Cardiac muscle cell (in vitro differentiated cells and primary cell): ENCODE results near the gene MARK1. TPM values are rescaled to one million over a fixed set of nuclear protein-coding genes. Genes with fewer than 3 reads are reported as not detected.
A peak's percentile ranks its signal among the peaks of the same experiment; 100 is the strongest.

Experiments used
- DNase-seq, 2 donors: peaks; one replicate each; pipeline versions ENCODE4 v3.0.0 to v3.0.0-alpha.2; 2010 to 2017; ENCODE audit warnings: low read depth in 1 of 2, low spot score in 1 of 2
- H3K27ac ChIP-seq: fragments of 200-600 bp; sonication (generic); 2 replicates; pipeline ENCODE4 v1.5.1; 2016
- H3K27me3 ChIP-seq: fragments of 200-600 bp; sonication (generic); 2 replicates; pipeline ENCODE4 v1.6.0; 2016; ENCODE audit warnings: control low read depth
- H3K36me3 ChIP-seq: fragments of 200-600 bp; sonication (generic); 2 replicates; pipeline ENCODE4 v1.5.1; 2016; ENCODE audit warnings: control low read depth
- H3K4me1 ChIP-seq: fragments of 200-600 bp; sonication (generic); 2 replicates; pipeline ENCODE4 v1.8.1; 2017; ENCODE audit warnings: low read depth, mild to moderate bottlenecking, mixed run types
- H3K4me3 ChIP-seq: fragments of 200-600 bp; sonication (generic); 2 replicates; pipeline ENCODE4 v1.5.1; 2016; ENCODE audit warnings: mild to moderate bottlenecking
- H3K9me3 ChIP-seq: fragments of 200-600 bp; sonication (generic); 2 replicates; pipeline ENCODE4 v1.5.1; 2017; ENCODE audit warnings: low read depth, mild to moderate bottlenecking, control low read depth
- polyA plus RNA-seq: library from polyadenylated mRNA; unstranded; fragments of >200 nt; fragmentation: Nextera tagmentation; extraction: Ambion mirVana; gene quantifications from 2 replicates; pipeline ENCODE4 v1.2.1, GENCODE V29; 2016
- total RNA-seq: library from RNA; depleted of rRNA; stranded (reverse); fragments of >200 nt; gene quantifications from 2 replicates; pipeline ENCODE4 v1.2.3, GENCODE V29; 2016
- TF ChIP-seq, protein P1 (sequence below): IDR thresholded peaks from 2 replicates; pipeline ENCODE4 v1.5.1; 2012; ENCODE audit warnings: low read depth, mild to moderate bottlenecking, low read length

The MARK1 gene
- total and polyA plus RNA-seq, 2 experiments from 2014 or later, result 24.6 to 25.2 TPM

DNA sequence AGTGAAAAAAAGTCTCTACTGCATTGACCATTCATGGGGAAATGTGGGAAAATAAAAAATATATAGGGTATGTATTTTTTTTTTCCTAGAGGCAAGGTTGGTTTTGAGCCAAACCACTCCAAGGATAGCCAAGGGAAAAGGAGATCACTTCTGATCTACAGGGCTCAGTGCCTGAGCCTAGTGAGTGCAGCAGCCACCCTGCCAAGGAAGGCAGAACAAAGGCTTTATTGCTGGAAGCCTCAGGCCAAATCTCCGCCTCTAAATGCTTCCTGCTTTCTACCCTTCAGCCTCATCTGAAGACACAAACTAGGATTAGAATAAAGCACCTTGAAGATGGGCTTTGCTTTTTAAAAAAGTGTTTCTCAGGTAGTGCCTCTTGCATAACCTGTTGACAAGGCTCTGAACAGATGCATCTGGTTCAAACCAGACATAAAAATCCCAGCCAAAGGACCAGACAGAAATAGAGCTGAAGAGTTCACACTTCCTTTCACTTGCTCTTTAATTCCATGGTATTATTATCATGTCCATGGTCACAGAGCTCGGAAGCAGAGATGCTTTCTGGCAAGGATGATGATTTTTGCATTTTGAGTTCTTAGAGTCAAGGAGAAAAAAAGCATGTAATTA lies 172.7 kb downstream of the MARK1 start:
- H3K27ac ChIP-seq, result no peak overlapping the region
- H3K36me3 ChIP-seq, result no peaks in the 10 kb centered on the region
- no peaks in the 10 kb centered on the region for H3K4me1 ChIP-seq
- no peaks in the 10 kb centered on the region for H3K27me3 ChIP-seq
- H3K9me3 ChIP-seq, result no peaks in the 10 kb centered on the region
- TF ChIP-seq, protein P1, sequence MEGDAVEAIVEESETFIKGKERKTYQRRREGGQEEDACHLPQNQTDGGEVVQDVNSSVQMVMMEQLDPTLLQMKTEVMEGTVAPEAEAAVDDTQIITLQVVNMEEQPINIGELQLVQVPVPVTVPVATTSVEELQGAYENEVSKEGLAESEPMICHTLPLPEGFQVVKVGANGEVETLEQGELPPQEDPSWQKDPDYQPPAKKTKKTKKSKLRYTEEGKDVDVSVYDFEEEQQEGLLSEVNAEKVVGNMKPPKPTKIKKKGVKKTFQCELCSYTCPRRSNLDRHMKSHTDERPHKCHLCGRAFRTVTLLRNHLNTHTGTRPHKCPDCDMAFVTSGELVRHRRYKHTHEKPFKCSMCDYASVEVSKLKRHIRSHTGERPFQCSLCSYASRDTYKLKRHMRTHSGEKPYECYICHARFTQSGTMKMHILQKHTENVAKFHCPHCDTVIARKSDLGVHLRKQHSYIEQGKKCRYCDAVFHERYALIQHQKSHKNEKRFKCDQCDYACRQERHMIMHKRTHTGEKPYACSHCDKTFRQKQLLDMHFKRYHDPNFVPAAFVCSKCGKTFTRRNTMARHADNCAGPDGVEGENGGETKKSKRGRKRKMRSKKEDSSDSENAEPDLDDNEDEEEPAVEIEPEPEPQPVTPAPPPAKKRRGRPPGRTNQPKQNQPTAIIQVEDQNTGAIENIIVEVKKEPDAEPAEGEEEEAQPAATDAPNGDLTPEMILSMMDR, result no peak
- H3K4me3 ChIP-seq, result no peak overlapping the region
- peak in 1 of 2 donors; percentile 64 for DNase-seq

DNA sequence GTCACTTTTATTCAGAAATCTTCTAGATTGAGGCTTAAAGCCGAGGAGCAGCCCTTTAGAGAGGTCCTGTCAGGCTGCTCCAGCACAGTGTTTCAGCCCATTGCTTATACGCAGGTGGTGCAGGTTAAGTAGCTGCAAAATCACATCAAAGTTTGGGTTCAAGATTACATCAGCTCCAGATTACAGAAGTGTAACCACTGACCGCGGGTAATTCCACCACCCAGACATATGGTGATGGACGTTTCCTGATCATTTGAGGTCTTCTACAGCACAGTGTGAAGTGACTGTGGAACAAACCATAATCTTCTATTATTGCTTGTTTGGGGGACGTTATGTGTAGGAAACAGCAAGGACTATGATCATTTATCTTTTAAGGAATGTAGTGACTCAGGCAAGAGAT lies 174.0 kb downstream of the MARK1 start:
- no peak overlapping the region for H3K4me3 ChIP-seq
- H3K27me3 ChIP-seq, result no peaks in the 10 kb centered on the region
- H3K36me3 ChIP-seq, result no peaks in the 10 kb centered on the region
- H3K9me3 ChIP-seq, result no peaks in the 10 kb centered on the region
- no peak overlapping the region for H3K27ac ChIP-seq
- TF ChIP-seq, protein P1, result no peak
- H3K4me1 ChIP-seq, result no peaks in the 10 kb centered on the region
- DNase-seq, result no peak

DNA sequence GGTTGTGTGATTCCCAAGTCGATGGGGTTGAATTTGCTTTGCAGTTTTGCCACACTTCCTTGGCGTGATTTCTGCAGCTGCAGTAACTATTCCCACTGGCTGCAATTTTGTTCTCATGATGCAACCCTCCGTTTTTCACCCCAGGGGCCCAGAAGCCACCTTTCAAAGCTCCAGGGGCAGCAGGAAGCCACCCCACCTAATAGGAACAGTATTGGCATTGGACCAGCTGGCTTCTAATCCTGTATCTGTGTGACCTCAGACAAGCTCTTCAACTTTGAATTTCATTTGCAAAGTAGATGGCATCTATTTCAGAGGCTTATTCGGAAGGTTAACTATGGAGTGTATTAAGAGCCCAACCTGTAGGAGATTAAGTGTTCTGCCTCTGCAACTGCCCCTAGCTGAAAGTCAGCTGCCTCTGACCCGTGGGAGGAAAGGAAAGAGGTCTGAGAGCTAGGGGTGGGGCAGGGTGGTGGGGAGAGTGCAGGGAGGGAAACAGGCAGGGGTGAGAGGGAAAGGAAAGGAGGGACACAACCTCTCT lies 174.9 kb downstream of the MARK1 start:
- no peaks in the 10 kb centered on the region for H3K27me3 ChIP-seq
- TF ChIP-seq, protein P1, result no peak
- no peak for DNase-seq
- no peaks in the 10 kb centered on the region for H3K9me3 ChIP-seq
- no peak overlapping the region for H3K4me3 ChIP-seq
- H3K36me3 ChIP-seq, result no peaks in the 10 kb centered on the region
- H3K4me1 ChIP-seq, result no peaks in the 10 kb centered on the region
- no peak overlapping the region for H3K27ac ChIP-seq

DNA sequence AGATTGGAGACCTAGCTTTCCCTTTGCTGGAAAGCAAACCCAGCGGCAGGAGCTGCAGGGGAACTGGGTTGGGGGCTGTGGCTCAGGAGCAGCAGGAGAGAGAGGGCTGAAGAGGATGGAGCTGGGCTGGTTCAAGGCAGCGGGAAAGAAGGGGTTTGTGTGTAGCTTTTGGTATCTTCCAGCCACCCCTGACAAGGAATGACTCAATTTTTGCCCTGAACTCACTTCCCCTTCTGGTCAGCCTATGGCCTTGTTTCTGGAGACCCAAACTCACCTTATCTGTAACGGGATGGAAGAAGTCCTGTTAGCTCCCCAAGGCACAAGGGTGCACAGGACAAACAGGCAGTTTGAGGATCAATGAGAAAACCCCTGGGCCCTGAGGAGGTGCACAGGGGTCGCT lies 175.4 kb downstream of the MARK1 start:
- H3K27ac ChIP-seq, result no peak overlapping the region

DNA sequence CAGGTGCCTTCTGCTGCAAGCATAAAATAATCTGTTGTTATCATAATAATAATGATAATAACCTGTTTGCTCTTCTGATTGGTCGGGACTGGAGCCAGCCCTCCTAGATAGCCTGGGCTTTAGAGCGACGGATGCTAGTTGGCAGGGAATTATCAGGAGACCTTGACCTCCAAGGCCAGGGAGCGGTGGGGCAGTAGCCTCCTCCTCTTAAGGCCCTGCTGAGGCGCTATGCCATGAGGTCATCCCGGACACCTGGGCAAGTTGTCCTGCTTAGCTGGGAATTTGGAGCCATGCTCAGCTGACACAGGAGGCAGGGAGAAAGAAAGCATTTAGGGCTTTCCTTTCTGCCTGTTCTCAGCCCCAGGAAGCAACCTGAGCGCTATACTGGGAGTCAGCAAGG lies 177.8 kb downstream of the MARK1 start:
- H3K27ac ChIP-seq, result no peak overlapping the region
- H3K27me3 ChIP-seq, result no peaks in the 10 kb centered on the region
- H3K36me3 ChIP-seq, result no peaks in the 10 kb centered on the region
- H3K4me1 ChIP-seq, result no peaks in the 10 kb centered on the region
- no peak for DNase-seq
- H3K4me3 ChIP-seq, result no peak overlapping the region
- no peaks in the 10 kb centered on the region for H3K9me3 ChIP-seq
- TF ChIP-seq, protein P1, result no peak

More for the DNA sequence above, 175.4 kb downstream of the MARK1 start:
- Histone ChIP-seq H3K4me3 (no peak overlapping the region), H3K27me3 (no peaks in the 10 kb centered on the region), H3K9me3 (no peaks in the 10 kb centered on the region), H3K4me1 (no peaks in the 10 kb centered on the region), H3K36me3 (no peaks in the 10 kb centered on the region)
- no peak for DNase-seq
- TF ChIP-seq, protein P1, result no peak
